Measurements from ENCODE around the gene MTMR4. TPM values are rescaled to one million over a fixed set of nuclear protein-coding genes. Genes with fewer than 3 reads are reported as not detected.

The MTMR4 gene
- polyA plus RNA-seq (2011; rRNA removed) (20.0 and 27.3 TPM in 2 replicates), polyA plus RNA-seq (2017; fragmentation: RNase III; extraction: RNeasy Plus Mini Kit Qiagen cat#74134 plus additional on column Dnase treatment) (10.8 to 13.8 TPM (median 11.8 TPM) in 3 replicates), polyA minus RNA-seq (2011; rRNA and poly(A)+ RNA removed) (97.1 and 132 TPM in 2 replicates)
- polyA plus RNA-seq (2012; cell fraction: cytosol; rRNA removed), result 11.2 and 12.7 TPM in 2 replicates
- 16.4 and 17.8 TPM in 2 replicates for polyA plus RNA-seq (2012; cell fraction: nucleus; rRNA removed)

- WGBS (ENCODE audit: missing lambda C conversion rate), result 1% methylated on average over 60 of the region's 64 CpGs
- POLR2A ChIA-PET, result interaction anchor here (2.5 kb wide), 1 partner anchor 117 kb away, joined by 24 read pairs; no protein-coding TSS in a partner anchor
- ATAC-seq (peak; percentile 25 to 37; a peak in 5 of 6 replicates), DNase-seq (ENCODE audit: low read depth in 1 of 2, low spot score in 1 of 2) (peak; percentile 62 to 84), FAIRE-seq (no peak)
- Histone ChIP-seq H3K4me3 (peak within 1 kb of the TSS; percentile 71), H3K9me3 (no peaks in the 10 kb centered on the region), H3K27ac (peak within 1 kb of the TSS; percentile 78 to 88), H3K4me2 (peak within 1 kb of the TSS; percentile 82), H3K4me1 (peaks cover 15% of the 10 kb centered on the region)
- CTCF ChIA-PET, result interaction anchor here (0.8 to 3.1 kb wide), 6 partner anchors 10 to 265 kb away, joined by 3 to 12 read pairs (median 4); no protein-coding TSS in a partner anchor
- TF ChIP-seq TP53 (CRISPR knock-in tag; IDR thresholded peaks at IDR 0.05) (peak; percentile 73; the same call in 1 of the 2 replicates), RNF2 (IDR thresholded peaks at IDR 0.05; ENCODE audit: borderline replicate concordance, low read depth) (peak; percentile 31; the same call in 1 of the 2 replicates), JUN (IDR thresholded peaks at IDR 0.05) (peak in 1 of 2 experiments; percentile 44; a peak in 1 of 5 replicates), PHF8 (IDR thresholded peaks at IDR 0.05; ENCODE audit: borderline replicate concordance, low read depth) (peak; percentile 48; the same call in 1 of the 2 replicates), MAX (IDR thresholded peaks at IDR 0.05) (peak; percentile 55), SMC3 (IDR thresholded peaks at IDR 0.05) (no peak), POLR2A (IDR thresholded peaks at IDR 0.05; ENCODE audit: low read length) (peak; percentile 52), SREBF2 (IDR thresholded peaks at IDR 0.05) (no peak)
- TF ChIP-seq, protein P1, sequence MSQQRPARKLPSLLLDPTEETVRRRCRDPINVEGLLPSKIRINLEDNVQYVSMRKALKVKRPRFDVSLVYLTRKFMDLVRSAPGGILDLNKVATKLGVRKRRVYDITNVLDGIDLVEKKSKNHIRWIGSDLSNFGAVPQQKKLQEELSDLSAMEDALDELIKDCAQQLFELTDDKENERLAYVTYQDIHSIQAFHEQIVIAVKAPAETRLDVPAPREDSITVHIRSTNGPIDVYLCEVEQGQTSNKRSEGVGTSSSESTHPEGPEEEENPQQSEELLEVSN (IDR thresholded peaks at IDR 0.05; ENCODE audit: borderline replicate concordance, low read depth), result 0 out of 2 replicates have a peak, but pooled peaks have one; percentile 31
Observed at GRCh38 chr17:58513965-58514769, at the start of gene MTMR4. Gene MTMR4, minus strand, starts transcription at chr17:58514638. Its CDS starts 231 bp downstream, at chr17:58514407.

DNA sequence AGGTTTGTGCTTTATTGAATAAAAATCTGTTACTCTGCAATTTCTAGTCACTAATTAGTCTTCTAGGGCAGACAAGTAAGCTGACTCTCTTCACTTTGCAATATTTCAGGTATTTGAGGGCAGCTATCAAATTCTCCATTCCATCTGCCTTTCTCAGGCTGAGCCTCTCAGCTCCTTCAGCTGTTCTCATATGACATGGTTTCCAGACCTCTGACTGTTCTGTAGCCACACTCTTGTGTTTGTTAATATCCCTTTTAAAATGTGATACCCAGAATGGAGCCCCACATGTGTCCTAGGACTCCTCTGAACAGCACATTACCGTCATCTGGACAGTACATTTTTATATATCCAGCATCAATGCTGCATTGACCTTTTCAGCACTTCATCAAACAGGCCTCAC lies 46.1 kb upstream of the MTMR4 start:
- H3K4me2 ChIP-seq, result no peak overlapping the region
- FAIRE-seq (peak; percentile 39), DNase-seq (ENCODE audit: low read depth in 1 of 2, low spot score in 1 of 2) (no peak), ATAC-seq (no peak)
- no peak overlapping the region for H3K27ac ChIP-seq
- ChIA-PET CTCF (interaction anchor here (1.0 to 4.0 kb wide), 3 partner anchors 9 to 28 kb away, joined by 3 to 24 read pairs (median 3); no protein-coding TSS in a partner anchor), POLR2A (interaction anchor here (0.5 kb wide), 1 partner anchor 377 kb away, joined by 6 read pairs; no protein-coding TSS in a partner anchor)
- WGBS (ENCODE audit: missing lambda C conversion rate), result 7% methylated on average over 1 of the region's 1 CpG
- H3K9me3 ChIP-seq, result no peaks in the 10 kb centered on the region
- TF ChIP-seq, protein P2, sequence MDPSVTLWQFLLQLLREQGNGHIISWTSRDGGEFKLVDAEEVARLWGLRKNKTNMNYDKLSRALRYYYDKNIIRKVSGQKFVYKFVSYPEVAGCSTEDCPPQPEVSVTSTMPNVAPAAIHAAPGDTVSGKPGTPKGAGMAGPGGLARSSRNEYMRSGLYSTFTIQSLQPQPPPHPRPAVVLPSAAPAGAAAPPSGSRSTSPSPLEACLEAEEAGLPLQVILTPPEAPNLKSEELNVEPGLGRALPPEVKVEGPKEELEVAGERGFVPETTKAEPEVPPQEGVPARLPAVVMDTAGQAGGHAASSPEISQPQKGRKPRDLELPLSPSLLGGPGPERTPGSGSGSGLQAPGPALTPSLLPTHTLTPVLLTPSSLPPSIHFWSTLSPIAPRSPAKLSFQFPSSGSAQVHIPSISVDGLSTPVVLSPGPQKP (IDR thresholded peaks at IDR 0.05; ENCODE audit: low read depth, low read length), result no peak
- TF ChIP-seq SREBF2 (IDR thresholded peaks at IDR 0.05), result no peak
- no peak for TF ChIP-seq FOXS1 (CRISPR knock-in tag; IDR thresholded peaks at IDR 0.05)
- TF ChIP-seq EHF (CRISPR knock-in tag; IDR thresholded peaks at IDR 0.05), result no peak
- H3K4me1 ChIP-seq, result no peaks in the 10 kb centered on the region
- no peak overlapping the region for H3K4me3 ChIP-seq

DNA sequence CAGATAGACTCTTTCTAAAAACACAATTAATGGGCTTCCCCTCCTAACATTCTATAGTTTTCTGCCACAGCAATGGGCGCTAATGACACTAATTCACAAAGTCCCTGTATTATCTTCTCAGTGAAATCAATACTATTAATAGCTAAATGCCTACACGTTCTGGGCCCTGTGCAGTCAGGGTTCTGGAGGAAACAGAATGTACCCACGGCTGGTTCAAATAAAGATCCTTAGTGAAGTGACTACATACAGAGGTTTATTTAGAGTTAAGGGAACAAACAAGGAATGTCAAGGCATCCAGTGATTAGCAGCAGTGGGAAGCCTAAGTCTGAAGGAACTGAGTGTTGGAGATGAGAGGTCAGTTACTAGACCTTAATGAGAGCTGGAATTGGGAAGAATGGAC lies 43.5 kb upstream of the MTMR4 start:
- 50% methylated on average over 3 of the region's 3 CpGs for WGBS (ENCODE audit: missing lambda C conversion rate)
- FAIRE-seq (no peak), ATAC-seq (no peak), DNase-seq (ENCODE audit: low read depth in 1 of 2, low spot score in 1 of 2) (no peak)
- Histone ChIP-seq H3K27ac (no peak overlapping the region), H3K4me2 (no peak overlapping the region), H3K4me1 (no peaks in the 10 kb centered on the region), H3K9me3 (no peaks in the 10 kb centered on the region), H3K4me3 (no peak overlapping the region)
- CTCF ChIA-PET, result interaction anchor here (1.1 to 4.0 kb wide), 4 partner anchors 8 to 447 kb away, joined by 3 to 24 read pairs (median 4); no protein-coding TSS in a partner anchor
- POLR2A ChIA-PET, result no interaction called here
- TF ChIP-seq CHD2 (IDR thresholded peaks at IDR 0.05; ENCODE audit: low read length, partially characterized antibody) (no peak), ZNF302 (CRISPR knock-in tag; IDR thresholded peaks at IDR 0.05) (no peak), HMGXB4 (CRISPR knock-in tag; IDR thresholded peaks at IDR 0.05; ENCODE audit: borderline replicate concordance) (no peak), POLR2A (IDR thresholded peaks at IDR 0.05; ENCODE audit: low read length) (no peak), PBX3 (IDR thresholded peaks at IDR 0.05) (no peak), NR3C1 (IDR thresholded peaks at IDR 0.05) (no peak), HOXA7 (CRISPR knock-in tag; IDR thresholded peaks at IDR 0.05) (no peak), KDM1A (IDR thresholded peaks at IDR 0.05; ENCODE audit: low read depth) (no peak), TP53 (CRISPR knock-in tag; IDR thresholded peaks at IDR 0.05) (no peak), ZFP36 (IDR thresholded peaks at IDR 0.05; ENCODE audit: borderline replicate concordance, partially characterized antibody) (no peak)
- TF ChIP-seq, protein P3, sequence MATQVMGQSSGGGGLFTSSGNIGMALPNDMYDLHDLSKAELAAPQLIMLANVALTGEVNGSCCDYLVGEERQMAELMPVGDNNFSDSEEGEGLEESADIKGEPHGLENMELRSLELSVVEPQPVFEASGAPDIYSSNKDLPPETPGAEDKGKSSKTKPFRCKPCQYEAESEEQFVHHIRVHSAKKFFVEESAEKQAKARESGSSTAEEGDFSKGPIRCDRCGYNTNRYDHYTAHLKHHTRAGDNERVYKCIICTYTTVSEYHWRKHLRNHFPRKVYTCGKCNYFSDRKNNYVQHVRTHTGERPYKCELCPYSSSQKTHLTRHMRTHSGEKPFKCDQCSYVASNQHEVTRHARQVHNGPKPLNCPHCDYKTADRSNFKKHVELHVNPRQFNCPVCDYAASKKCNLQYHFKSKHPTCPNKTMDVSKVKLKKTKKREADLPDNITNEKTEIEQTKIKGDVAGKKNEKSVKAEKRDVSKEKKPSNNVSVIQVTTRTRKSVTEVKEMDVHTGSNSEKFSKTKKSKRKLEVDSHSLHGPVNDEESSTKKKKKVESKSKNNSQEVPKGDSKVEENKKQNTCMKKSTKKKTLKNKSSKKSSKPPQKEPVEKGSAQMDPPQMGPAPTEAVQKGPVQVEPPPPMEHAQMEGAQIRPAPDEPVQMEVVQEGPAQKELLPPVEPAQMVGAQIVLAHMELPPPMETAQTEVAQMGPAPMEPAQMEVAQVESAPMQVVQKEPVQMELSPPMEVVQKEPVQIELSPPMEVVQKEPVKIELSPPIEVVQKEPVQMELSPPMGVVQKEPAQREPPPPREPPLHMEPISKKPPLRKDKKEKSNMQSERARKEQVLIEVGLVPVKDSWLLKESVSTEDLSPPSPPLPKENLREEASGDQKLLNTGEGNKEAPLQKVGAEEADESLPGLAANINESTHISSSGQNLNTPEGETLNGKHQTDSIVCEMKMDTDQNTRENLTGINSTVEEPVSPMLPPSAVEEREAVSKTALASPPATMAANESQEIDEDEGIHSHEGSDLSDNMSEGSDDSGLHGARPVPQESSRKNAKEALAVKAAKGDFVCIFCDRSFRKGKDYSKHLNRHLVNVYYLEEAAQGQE (IDR thresholded peaks at IDR 0.05), result no peak

All from A549 (cell line).